ENCODE results near the gene USP30.

The USP30 gene

DNA sequence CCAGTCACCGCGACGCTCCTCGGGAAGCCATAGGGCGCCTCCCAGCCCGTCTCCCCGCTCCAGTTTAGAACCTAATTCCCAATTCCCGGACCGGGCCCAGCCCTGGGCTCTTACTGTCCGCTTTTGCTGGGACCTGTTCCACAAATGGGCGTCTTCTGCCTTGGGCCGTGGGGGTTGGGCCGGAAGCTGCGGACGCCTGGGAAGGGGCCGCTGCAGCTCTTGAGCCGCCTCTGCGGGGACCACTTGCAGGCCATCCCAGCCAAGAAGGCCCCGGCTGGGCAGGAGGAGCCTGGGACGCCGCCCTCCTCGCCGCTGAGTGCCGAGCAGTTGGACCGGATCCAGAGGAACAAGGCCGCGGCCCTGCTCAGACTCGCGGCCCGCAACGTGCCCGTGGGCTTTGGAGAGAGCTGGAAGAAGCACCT is 45.8 kb downstream of the USP30 start:
- DNase-seq, result no peak

DNA sequence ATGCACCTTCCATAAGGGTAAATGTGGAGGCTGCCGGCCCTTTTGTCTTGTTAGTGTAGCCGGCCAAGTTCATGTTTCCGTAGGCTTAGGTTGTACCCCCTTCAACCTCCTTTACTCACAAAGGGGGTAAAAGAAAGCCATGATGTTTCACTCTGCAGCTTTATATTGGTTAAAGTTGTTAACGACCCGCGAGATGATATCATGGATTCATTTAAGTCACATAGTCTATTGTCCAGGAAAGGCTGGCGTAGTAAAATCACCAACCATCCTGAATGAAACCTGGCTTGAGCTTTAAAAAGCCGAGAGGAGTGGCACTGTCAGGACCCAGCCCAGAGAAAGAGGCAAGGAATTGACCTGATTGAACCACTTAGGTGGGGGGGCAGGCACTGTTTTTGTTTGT is 46.3 kb downstream of the USP30 start:
- DNase-seq, result no peak

- peak; percentile 47 for DNase-seq
These were observed 47.1 kb downstream of the USP30 start for GRCh38 chr12:109099431-109100020.

DNA sequence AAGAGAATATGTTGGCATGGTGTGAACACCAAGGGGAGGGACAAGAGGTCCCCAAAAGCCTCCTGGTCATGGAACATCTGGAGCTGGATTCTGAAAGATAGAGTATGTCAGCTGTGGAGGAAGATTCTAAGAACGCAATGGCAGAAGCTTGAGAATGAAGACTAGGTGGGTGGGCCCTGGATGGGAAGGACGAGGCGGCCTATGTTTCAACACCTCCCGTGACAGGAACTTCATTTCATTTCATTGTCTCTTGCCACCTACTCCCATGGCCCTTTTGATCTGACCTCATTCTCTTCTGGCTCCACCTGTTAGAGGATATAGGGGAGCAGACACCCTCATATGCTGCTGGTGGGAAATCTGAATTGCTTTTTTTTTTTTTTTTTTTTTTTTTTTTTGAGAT is 48.4 kb downstream of the USP30 start:
- DNase-seq, result no peak

- no peak for DNase-seq
These were observed 50.1 kb downstream of the USP30 start for GRCh38 chr12:109102491-109102890.

- no peak for DNase-seq
These were observed 52.8 kb downstream of the USP30 start for GRCh38 chr12:109105176-109105575.

- DNase-seq, result no peak
These were observed 57.5 kb downstream of the USP30 start for GRCh38 chr12:109109746-109110350.

- DNase-seq, result peak; percentile 62
These were observed 58.7 kb downstream of the USP30 start for GRCh38 chr12:109110988-109111495.

GRCh38 chr12:109112720-109113465 is 60.5 kb downstream of the USP30 start:
- DNase-seq, result no peak

DNA sequence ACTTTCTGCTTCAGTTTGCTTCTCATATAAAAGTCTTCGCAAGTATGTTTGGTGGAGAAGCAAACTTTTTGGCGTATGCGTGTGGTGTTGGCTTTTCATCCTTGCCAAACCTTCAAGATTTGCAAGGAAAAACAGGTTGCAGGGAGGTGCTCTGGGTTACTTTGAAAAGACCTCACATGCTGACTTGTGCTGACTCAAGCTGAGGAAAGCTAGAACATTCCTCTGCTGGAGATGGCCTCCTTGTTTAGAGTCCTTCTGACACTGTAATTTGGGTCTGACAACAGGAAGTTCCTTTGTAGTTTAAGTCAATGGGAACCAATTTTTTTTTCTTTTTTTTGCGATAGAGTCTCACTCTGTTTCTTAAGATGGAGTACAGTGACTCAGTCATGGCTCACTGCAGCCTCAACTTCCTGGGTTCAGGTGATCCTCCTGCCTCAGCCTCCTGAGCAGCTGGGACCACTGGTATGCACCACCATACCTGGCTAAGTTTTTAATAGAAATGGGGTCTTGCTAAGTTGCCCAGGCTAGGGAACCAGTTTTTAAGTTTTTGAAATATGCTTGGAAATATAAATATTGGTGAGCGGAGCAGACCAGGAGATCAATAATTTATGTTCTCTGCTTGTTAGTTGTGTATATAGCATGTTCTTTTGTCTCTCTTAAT is 61.4 kb downstream of the USP30 start:
- DNase-seq, result no peak

DNA sequence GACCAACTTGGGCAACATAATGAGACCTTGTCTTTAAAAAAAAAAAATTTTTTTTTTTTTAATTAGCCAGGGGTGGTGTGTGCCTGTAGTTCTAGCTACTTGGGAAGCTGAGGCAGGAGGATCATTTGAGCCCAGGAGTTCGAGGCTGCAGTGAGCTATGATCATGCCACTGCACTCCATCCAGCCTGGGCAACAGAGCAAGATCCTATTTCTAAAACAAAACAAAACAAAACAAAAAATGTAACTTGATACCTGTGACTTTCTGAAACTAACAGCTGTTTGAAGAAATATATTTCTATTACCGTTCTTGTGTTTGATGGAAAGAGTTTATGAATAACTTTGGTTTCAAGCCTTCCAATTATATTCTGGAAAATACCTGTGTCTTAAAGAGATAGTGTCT is 62.3 kb downstream of the USP30 start:
- DNase-seq, result no peak

DNA sequence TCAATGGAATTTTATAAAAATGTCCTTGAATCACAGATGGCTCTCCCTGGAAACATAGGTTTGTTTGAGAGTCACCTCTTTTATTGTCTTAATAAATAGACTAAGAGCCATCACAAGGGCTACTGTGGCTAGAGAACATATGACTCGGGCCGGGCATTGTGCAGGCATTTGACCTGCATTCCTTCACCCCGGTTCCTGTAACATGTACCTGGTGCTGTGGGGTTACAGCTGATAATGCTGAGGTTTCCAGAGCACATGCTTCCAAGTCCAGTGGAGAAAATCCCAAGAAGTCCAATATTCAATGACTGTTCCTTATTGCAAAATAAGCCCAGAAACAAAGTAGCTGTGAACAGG is 63.0 kb downstream of the USP30 start:
- no peak for DNase-seq

DNA sequence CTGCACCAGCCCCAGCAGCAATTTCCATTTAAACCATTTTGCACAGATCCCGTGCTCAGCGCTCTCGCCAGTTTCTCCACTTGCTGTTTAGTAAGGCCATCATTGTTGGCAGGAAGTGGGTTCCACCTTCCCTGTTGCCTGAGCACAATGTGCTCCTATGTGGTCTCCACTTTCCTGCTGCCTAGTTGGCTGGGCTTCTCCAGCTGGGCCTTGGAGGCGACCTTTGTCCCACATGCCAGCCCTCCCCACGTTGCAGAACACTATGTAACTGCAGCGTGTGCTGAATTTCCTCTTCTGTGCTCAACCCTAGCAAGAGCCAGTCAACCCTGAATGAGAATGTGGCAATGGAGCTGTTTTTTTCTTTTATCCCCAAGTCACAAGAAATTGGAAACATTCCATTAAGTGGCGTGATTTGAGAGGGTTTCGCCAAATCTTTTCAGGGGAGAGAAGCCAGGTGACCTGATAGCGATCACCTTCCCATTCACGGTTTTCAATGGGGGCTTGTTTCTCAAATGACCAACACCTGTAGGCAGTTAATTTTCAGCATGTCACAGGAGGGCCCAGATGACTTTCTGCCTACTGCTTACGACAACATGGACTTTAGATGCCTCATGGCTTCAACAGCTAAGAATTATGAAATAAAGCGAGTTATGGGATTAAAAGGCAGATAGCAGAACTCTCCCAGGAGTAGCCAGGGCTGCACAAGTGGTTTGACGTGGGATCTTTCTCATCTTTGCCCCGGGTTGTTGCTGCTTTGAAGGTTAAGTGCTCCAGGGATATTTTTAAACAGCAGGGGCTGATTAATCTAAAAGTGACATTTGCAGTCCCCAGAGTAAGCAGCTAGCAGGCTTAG is 63.6 kb downstream of the USP30 start, which contains the start of gene ACACB:
ACACB (plus strand) TSS at position 830 of the 853 bp plus-strand sequence. CDS start 22,819 bp downstream, outside the sequence.
- DNase-seq, result no peak

DNA sequence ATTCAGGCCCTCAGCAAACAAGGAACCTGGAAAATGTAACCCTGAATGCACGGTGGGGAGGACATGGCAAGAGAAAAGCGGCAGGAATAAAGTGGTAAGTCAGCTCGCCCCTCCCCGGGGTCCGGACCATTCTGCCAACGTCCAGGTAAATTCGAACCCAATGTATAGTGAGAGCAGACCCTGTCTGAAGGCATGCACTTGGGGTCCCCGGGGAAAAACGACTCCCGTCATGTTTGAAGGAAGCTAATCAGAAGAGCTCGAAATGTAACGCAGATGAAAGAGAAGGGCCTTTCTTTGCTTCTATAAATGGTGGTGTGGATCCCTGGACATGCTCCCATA is 64.2 kb downstream of the USP30 start:
- DNase-seq, result no peak

DNA sequence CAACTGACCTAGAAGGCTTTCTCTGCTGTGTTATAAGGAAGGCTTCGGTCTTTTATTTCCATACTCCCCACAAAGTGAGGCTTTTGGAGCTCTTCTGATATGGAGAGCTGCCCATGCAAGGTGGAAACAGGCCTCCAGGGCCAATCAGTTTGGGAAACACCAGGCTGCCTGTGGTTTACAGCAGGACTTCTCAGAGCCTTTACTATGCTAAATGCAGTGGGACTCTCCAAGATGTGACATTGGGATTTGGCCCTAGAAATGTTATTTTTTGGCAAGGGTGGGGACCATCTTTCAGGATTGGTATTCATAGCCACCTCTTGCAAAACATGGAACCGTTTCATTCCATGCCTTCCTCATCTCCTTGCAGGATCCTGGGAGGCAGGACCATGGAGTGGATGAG is 67.7 kb downstream of the USP30 start:
- DNase-seq, result no peak

- no peak for DNase-seq
These were observed 68.2 kb downstream of the USP30 start for GRCh38 chr12:109120557-109120956.

DNA sequence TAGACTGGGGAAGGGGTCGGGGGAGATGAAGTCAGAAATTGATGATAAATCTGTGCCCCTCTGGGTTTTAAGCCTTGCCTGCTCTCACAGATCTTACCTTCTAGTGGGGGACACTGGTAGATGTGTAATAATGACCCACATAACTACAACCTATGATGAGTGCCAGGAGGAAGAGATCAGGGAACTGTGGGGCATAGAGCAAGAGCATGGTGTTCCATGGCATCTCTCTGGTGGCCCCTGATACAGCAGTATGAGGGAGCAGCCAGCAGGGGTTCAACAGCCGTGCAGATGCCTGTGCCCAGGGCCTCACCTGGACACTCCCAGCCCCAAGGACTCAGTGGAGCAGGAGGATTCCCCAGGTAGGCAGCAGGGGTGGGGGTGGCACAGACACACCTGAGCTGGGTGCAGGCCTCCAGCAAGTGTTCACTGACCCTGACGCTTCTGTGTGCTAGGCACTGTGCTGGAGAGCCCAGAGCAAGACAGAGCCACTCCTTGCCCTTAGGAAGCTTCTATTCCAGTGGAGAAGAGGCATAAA is 69.0 kb downstream of the USP30 start:
- no peak for DNase-seq

DNA sequence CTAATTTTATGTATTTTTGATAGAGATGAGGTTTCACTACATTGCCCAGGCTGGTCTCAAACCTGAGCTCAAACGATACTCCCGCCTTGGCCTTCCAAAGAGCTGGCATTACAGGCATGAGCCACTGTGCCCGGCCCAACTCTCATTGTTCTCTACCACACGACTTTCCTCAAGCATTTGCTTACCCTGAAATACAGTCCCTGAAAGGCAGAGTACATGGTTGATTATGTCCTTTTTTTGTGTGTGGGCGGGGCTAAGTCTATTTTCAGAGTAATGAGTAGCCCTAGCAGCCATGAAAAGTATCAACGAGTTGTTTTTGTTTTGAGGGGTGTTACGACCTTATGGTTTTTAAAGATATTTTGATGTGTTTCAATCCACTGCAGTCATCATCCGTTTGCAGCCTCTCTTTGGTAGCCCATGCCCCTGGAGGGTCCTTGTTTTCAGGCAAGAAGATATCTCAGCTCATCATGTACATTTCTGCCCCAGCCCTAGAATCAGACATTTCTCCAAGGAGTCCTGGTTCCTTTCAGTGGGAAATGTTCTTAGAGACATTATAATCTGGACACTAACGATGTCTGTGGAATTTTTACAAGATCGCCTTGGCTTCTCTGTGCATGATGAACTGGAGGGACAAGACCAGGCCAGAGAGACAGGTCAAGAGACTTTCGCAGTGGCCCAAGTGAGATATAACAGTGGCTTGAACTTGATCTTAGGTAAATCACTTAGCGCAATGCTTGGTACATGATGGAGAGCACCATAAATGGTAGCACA is 72.7 kb downstream of the USP30 start:
- DNase-seq, result no peak

- no peak for DNase-seq
These were observed 73.4 kb downstream of the USP30 start for GRCh38 chr12:109125791-109126190.

DNA sequence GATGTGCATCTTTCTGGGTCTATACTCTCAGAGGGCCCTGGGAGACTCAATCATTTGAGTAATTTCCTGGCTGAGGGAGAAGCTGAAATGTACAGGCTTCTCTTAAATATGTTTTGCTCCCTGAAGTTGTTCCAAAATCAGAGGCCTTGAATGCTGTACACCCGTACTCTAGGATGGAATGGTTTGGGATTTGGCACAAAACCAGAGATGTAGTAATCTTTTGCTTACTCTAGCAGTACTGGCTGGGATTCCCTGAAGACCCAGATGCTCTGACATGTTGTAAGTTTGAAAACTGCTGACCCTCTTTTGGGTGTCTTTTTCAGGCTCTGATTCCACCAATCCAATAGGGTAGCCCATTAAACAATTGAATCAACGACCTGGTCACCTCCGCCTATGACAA is 74.4 kb downstream of the USP30 start:
- DNase-seq, result no peak

- no peak for DNase-seq
These were observed 75.3 kb downstream of the USP30 start for GRCh38 chr12:109127533-109128242.

All from CD4-positive, alpha-beta T cell treated with Interleukin-10 for 1 hour (primary cell).